Fibroblast of the aortic adventitia (primary cell): ENCODE results near the gene EED. TPM values are rescaled to one million over a fixed set of nuclear protein-coding genes. Genes with fewer than 3 reads are reported as not detected.
A peak's percentile ranks its signal among the peaks of the same experiment; 100 is the strongest.

Experiments used
- DNase-seq: peaks from one replicate; pipeline ENCODE4 v3.0.0-alpha.2; 2010; ENCODE audit warnings: low read depth
- H3K4me3 ChIP-seq: 2 replicates; pipeline ENCODE4 v1.5.1; 2011; ENCODE audit warnings: low read depth, mild to moderate bottlenecking, control low read depth, low read length, moderate library complexity
- total RNA-seq: library from RNA; depleted of rRNA; stranded (reverse); fragments of >200 nt; gene quantifications from 2 replicates; pipeline ENCODE4 v1.2.3, GENCODE V29; 2012; ENCODE audit warnings: low replicate concordance
- TF ChIP-seq, protein P1 (sequence below): IDR thresholded peaks from 2 replicates; pipeline ENCODE4 v1.5.1; 2011; ENCODE audit warnings: mild to moderate bottlenecking, low read length, control low read depth, inconsistent platforms; ENCODE audit not compliant: insufficient read depth

The EED gene
- total RNA-seq, 1 donor: 24.7 TPM

GRCh38 chr11:86240164-86240563 is 4.4 kb upstream of the EED start:
- TF ChIP-seq, protein P1, sequence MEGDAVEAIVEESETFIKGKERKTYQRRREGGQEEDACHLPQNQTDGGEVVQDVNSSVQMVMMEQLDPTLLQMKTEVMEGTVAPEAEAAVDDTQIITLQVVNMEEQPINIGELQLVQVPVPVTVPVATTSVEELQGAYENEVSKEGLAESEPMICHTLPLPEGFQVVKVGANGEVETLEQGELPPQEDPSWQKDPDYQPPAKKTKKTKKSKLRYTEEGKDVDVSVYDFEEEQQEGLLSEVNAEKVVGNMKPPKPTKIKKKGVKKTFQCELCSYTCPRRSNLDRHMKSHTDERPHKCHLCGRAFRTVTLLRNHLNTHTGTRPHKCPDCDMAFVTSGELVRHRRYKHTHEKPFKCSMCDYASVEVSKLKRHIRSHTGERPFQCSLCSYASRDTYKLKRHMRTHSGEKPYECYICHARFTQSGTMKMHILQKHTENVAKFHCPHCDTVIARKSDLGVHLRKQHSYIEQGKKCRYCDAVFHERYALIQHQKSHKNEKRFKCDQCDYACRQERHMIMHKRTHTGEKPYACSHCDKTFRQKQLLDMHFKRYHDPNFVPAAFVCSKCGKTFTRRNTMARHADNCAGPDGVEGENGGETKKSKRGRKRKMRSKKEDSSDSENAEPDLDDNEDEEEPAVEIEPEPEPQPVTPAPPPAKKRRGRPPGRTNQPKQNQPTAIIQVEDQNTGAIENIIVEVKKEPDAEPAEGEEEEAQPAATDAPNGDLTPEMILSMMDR: no peak
- H3K4me3 ChIP-seq: no peak overlapping the region
- no peak for DNase-seq

- no peak overlapping the region for H3K4me3 ChIP-seq
Observed at GRCh38 chr11:86241956-86242535, 2.5 kb upstream of the EED start.

DNA sequence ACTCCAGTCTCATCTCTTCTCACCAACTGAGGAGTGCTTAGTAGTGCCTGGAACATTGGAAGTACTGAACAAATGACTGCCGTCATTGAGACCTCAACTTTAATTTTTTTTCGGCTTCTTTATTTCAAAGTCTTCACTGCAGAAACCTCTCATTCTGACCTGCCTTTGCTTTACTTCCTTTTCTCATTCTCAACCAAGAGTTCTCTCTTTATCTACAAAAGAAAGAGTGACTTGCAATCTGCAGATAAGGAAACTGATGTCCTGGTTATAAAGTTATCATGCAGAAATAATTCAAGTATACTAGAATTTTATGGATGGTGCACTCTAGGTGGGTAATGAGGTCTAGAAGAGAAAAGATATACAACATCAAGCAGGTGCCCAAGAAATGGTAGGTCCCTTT is 1.2 kb upstream of the EED start:
- TF ChIP-seq, protein P1: no peak
- DNase-seq: no peak
- H3K4me3 ChIP-seq: no peak overlapping the region

More at GRCh38 chr11:86241956-86242535, 2.5 kb upstream of the EED start:
- no peak for DNase-seq
- TF ChIP-seq, protein P1: no peak

- TF ChIP-seq, protein P1: no peak
- DNase-seq: no peak
- peak overlapping the region; percentile 93 for H3K4me3 ChIP-seq
Observed at GRCh38 chr11:86244063-86244521, 461 bp upstream of the EED start.

DNA sequence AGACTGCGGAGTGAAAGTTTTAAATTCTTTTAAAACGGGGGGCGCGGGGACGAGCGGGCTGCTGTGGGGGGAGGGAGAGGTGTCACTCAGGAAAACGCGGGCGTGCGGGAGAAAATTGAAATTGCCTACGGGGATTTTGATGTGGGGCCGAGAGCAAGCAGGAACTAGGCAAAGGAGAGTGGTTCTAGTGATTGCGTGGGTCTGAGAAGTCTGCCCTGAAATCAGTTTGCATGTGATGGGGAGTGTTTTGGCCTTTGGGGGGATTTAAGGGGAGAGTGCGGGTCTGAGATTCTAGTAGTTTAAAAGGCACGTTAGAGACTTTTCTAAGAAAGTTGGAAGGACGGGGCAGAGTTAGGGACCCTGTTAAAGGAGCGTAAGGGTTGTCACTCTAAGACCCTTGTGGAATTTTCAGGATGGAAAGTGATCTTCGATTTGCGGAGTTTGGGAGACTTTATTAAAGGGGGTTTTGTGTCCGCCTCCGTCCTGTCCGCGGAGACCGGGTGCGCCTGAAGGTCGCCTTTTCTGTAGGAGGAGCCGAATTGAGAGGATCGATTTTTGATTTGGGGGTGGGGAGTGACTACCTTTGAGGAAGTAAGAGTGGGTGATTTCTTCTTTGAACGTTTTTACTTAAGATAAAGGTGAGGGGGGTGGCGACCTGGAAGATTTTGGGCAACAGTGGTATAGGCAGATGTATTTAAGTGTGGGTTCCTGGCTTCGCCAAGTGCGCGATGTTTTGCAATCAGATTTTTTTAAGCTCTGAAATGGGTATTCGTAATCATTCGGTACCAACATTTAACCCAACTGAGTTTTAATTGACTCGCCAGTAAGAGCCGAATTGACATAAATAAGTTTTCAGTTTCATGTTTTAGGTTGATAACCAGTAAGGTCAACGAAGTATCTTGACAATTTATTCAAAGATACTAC is 1.1 kb downstream of the EED start:
- H3K4me3 ChIP-seq: peak overlapping the region; percentile 93
- TF ChIP-seq, protein P1: no peak
- peak; percentile 28 for DNase-seq

DNA sequence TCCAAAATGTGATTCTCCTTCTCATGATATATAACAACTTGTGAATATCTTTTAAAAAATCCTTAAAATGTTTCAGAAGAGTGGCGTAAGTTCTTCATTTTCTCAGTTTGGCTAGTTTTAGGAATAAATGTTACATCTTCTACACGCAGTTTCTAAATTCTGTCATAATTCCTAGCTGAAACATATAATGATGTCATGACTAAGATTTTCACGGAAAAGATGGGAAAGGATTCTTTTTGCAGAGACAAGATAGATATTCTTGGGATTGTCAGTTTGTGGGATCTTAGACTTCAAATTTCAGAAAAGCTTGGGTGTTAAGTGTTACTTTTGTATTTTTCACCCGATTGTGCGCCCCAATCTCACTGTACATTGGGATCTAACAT is 1.7 kb downstream of the EED start:
- TF ChIP-seq, protein P1: no peak
- DNase-seq: peak; percentile 8
- H3K4me3 ChIP-seq: peak overlapping the region; percentile 93
